ENCODE data around the gene ANKRD52.

Gene ANKRD52

DNA sequence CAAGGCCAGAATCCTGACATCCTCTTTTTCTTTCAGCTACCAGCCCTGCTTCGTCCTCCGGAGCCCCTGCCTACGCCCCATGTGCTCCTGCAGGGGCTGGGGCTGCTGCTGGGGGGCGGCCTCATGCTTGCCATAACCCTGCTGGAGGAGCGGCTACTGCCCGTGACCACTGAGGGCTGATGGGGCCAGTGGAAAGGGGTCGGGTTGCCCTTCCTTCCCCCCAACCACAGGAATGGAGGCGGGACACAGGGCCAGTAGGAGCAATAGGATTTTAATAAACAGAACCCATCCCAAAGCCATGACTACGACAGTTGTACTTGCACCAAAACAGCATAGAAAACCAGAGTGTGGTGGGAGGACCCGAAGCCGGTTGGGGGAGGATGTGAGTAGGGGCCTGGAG, 20.6 kb downstream of the ANKRD52 start:
- no peak for DNase-seq

DNA sequence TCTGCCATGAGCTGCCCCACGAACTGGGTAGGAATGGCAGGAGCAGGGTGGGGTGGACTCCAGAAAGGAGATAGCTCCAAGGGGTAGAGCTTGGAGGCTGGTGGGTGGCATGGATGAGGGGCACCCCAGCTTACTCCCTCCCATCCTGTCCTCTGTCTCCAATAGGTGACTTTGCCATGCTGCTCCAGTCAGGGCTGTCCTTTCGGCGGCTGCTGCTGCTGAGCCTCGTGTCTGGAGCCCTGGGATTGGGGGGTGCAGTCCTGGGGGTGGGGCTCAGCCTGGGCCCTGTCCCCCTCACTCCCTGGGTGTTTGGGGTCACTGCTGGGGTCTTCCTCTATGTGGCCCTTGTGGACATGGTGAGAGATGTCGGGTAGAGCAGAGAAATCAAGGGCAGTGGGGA, 21.2 kb downstream of the ANKRD52 start:
- DNase-seq = no peak

DNA sequence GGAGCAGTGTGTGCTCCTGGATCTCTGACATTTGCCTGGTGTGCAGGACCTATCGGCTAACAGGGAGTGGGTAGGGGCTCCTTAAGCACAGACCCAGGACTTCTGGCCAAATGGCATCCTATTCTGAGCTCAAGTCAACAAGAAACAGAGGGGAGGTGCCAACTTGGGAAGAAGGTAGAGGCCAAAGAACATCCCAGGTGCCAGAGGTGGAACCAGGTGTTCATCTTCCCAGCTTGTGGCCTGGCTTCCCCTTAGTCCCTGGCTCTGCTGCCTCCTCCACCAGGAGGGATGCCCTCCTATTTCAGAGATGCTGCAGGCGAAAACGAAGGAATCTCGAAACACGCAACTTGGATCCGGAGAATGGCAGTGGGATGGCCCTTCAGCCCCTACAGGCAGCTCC, 22.1 kb downstream of the ANKRD52 start:
- no peak for DNase-seq

DNA sequence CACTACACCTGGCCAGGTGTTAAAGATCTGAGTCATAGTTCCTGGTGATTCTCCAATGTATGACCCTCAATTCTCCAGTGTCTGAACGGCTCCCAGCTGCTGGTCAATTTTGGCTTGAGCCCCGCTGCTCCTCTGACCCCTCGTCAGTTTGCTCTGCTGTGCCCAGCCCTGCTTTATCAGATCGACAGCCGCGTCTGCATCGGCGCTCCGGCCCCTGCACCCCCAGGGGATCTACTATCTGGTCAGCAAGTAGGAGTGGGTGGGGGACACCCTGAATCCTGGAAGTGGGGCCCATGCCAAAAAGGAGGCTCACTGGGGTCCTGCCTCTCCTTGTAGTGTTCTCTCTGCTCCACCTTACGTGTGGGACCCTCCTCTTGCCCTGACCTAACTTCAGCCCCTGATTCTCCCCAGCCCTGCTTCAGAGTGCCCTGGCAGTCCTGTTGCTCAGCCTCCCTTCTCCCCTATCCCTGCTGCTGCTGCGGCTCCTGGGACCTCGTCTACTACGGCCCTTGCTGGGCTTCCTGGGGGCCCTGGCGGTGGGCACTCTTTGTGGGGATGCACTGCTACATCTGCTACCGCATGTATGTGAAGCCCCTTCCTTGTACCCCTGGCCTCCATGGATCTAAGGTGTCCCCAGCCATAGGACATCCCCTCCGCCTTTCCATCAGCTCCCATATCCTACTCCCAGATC, 23.3 kb downstream of the ANKRD52 start:
- no peak for DNase-seq

DNA sequence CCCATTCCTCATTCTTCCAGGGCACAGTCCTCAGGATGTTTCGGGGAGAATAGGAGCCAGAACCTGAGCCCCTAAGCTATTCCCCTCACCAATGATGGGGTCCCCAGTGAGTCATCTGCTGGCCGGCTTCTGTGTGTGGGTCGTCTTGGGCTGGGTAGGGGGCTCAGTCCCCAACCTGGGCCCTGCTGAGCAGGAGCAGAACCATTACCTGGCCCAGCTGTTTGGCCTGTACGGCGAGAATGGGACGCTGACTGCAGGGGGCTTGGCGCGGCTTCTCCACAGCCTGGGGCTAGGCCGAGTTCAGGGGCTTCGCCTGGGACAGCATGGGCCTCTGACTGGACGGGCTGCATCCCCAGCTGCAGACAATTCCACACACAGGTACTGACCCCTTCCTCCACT, 27.0 kb downstream of the ANKRD52 start:
- no peak for DNase-seq

DNA sequence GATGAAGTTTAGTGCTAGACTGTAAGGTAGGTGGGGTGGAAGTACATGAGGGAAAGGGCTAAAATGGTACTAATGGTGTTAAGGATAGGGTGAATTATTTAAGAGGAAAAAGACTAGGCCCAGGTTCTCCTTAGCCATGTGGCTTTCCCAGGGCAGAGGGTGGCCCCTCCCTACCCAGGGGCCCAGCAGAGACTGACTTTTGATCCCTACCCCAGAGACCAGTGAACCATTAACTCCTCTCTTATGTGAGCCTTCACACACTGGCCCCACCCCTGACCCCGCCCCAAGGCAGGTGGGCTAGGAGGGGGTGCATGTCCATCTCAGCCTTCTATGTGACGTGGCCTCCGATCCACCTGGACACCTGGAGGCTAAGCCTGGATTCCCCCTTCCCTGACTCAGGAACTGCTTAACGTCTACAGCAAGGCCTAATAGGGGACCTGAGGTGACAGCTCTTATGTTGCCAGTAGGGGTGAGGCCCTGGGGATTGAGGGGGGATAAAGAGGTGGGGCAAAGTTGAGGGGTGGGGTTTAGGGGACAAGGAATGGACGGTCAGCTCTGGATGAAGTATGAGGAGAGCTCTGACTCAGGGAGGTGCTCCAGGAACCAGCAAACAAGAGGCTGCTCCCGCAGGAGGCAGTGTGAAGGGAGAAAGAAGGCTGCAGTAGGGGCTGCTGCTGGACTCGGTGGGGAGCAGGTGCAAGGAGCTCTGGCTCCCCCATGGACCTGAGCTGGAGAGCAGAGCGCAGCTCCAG, 27.6 kb downstream of the ANKRD52 start:
- no peak for DNase-seq

DNA sequence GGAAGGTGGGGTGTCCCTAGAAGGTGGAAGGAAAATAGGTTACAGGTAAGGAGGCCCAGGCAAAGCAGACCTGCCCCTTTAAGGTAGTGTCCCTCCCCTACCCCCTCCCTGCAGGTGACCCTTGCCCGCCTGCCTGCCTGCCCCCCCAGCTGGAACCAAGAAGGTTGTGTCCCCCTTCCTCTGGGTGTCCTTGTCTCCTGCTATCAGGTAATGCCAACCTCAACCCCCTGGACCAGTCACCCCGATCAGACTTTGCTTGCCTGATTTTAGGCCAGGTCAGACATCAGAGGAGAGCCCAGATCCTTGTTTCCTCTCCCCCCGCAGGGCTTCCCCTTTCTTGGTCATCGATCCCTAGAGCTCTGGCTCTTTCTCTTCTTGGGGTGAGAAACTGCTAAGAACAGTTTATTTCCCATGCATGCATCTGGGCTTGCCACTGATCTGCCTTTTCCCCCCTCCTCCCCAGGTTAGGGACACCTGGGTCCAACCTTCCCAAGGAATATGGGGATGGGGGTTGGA, 28.2 kb downstream of the ANKRD52 start, which contains the start of gene SLC39A5:
SLC39A5 (plus strand) TSS at position 136 of the 516 bp plus-strand sequence. CDS start 1,224 bp downstream, outside the sequence.
- no peak for DNase-seq

DNA sequence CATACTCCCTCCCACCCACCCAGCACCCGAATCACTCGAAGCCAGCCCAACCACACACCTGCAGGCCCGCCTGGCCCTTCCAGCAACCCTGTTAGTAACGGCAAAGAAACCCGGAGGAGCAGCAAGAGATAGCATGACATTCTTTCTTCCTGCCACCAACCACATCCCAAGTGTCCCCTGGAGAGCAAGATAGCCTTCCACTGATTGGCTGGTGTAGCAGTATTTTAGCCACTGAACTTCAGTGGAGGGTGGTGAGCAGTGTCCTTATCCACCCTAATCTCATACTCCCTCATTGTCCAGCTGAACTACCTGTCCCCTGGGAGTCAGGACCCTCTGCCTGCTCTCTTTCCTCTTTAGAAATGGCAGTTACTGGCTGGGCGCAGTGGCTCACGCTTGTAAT, 29.1 kb downstream of the ANKRD52 start:
- DNase-seq = no peak

DNA sequence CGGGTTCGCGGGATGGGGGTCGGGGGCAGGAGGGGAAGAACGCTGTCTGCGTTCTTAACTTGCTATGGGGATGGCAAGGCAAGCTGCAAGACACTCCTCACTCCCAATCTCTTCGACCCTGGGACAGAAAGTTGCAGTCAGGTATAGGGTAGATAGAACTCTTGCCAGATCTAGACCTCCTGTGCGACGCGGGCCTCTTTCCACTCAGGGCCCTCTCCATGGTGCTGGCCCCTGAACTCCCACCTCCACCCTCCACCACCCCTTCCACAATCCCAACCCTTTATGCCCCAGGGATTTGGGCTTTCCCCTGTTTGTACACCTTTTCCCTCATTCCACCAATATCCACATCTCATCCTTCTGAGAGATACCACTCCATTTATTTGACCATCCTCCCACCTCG, 33.2 kb downstream of the ANKRD52 start:
- no peak for DNase-seq

DNA sequence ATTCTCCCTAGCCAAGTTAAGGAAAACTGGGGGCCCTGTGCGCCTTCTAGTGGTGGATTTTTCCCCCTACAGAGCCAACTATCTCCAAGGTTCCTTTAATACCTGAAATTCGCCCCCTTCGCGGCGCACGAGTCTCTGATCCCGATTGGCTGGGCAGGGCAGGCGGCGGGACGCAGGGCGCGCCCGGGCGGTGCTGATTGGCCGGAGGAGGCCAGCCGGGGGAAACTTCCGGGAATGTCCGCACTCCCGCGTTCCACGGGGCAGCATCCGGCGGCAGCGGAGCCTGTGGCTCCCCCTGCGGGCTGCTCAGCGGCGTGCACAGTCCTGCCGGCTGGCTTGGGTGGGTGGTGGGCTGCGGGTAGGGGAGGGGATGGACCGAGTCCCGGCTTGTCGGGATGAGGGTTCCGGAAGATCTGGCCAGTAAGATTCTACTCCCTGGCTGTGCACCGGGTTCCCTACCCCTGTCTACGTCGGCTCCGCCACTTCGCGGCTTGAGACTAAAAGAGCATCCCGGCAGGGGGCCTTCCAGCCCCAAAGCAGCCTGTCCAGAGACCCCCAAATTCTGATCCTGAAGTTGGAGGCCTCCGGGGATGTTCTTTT, 34.0 kb downstream of the ANKRD52 start, which contains the start of gene NABP2:
NABP2 (plus strand) TSS at position 241 of the 600 bp plus-strand sequence. CDS start 515 bp downstream, outside the sequence.
- DNase-seq = peak; percentile 94

DNA sequence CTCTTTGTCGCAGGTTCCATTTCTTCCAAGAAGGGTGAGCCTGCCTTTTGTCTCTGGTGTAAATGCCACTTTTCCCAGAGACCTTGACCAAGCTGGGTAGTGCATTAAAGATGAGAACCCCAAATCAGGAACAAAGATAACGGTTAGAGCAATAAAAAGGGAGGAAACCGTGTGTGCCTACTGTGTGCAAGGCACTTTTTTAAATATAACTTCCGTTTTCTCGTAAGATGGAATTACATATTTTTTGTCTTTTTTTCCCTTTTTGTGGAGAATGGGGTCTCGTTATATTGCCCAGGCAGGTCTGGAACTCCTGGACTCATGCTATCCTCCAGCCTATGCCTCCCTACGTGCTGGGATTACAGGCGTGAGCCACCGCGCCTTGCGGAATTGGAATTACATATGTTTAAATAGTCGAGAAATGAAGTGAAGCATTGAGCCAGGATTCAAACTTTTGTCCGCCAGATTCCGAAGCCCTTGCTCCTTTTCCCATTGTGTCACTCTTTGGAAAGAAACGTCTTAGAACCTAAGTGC, 34.5 kb downstream of the ANKRD52 start:
- DNase-seq = no peak

DNA sequence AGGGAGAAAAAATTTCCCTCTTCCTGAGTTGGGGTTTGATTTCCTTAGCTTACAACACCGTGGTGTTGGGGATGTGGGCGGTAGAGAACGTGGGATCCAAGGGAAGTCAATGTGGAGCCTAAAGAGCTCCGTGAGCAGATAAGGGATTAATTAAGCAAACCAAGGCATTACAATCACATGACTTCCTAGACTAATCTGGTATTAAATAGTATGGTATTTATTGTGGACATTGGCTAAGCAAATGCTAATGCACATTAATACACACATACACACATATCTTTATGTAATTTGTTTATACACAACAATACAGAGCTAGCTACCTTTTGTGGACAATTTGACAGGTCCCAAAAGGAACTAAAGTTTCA, 35.7 kb downstream of the ANKRD52 start:
- DNase-seq = no peak

DNA sequence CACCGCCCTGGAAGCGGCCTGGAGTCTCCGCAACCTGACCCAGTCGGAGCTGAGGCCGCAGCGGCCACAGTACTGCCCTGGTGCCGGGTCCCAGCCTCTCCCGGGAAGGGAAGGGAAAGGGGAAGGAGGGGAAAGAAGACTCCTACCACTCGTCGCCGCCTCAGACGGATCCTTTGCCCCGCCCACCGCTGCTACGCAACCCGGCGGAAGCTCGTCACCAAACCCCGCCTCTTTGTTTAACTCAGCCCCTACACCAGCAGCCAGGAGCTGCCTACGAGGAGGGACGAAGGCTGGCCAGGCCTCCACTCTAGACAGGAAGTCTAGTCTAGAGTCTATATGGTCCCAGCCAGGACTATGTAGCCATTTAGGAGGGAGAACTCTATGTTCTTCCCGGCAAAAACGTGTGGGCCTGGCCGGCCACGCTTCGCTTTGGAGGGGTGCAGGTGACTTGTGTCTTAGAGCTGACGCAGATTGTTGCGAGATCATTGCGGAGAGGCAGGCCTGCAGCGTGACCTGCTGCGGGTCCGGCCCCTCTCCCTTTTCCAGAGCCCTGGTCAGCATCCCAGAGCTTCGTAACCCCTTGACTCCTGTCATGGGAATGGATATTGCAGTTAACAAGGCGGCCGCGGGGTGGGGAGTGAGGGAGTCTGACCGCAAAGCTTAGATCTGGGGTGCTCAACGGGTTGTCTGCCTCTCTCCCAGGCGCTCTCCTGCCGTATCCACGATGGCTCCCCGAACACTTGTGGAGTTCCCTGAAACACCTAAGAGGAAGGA, 36.2 kb downstream of the ANKRD52 start, which contains the start of gene RNF41:
RNF41 (minus strand) TSS at position 166 of the 774 bp plus-strand sequence. CDS start 7,875 bp downstream, outside the sequence.
- peak; percentile 91 for DNase-seq

DNA sequence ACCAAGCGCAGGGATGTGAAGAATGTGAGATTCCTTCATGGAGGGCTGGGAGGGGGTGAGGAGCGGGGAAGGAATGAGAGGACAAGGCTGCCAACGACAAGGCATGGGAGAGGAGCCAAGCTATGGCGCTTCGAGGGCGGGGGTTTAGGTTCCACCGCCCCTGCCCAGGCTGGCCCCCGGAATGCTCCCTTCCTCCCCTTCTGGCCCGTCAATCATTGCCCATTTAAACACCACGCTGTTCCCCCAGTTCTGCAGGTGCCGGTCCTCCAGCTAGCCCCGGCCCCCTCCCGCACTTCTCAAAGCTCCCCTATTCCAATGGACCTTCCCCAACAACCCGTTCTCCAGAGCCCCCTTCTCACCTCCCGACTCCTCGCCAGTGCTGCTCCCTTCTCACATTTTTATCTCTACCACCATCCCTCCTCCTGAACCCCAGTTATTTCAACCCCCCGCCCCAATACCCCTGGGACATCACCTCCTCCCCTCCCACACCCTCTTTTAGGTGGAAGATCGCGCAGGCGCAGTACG, 36.9 kb downstream of the ANKRD52 start:
- no peak for DNase-seq

DNA sequence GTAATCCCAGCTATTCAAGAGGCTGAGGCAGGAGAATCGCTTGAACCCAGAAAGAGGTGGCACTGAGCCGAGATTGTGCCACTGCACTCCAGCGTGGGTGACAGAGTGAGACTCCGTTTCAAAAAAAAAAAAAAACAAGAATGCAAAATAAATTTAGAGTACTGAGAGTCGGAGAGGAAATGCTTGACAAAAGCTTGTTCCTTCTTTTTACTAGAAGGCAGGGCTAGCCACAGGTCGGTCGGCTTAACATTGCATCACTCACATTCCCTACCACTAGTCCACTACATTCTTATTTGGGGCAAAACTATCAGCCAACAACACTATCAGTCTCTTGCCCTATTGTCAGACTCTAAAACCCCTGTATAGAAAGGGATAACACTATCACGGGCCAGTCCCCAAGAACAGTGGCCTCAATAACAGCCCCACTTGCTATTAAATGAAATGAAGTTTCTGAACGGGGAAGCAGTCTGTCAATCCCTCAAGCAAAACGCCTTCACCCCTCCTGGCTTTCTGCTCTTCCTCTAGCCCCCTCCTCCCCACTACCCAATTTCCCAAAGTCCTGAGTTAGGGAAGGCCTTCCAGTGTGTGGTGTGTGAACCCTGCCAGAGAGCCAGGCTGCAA, 37.5 kb downstream of the ANKRD52 start:
- DNase-seq = no peak

DNA sequence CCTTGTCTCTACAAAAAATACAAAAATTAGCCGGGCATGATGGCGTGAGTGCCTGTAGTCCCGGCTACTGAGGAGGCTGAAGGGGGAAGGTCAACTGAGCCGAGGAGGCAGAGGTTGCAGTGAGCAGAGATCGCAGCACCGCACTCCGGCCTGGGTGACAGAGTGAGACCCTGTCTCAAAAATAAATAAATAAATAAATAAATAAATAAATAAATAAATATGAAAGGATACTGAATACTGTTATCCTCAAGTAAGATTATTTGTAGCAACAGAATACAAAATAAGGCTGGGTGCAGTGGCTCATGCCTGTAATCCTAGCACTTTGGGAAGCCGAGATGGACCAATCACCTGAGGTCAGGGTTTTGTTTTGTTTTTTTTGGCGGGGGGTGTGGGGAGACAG, 38.3 kb downstream of the ANKRD52 start:
- no peak for DNase-seq

DNA sequence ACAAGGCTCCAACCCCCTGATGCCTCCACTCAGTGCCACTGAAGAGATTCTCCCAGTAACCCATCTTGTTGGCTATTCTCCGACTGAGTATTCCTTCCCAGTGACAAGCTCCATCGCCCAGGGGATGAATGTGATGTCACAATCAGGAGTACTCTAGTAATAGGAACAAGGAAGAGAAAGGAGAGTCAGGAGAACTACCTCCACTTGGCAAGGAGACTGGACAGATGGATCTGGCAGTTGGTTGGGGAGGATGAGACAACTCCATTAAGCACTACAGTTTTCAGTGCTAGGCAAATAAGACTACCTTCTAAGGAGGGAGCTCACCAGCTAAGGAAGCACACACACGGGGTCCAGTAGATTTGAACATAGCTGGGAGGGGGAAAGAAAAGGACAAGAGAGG, 41.7 kb downstream of the ANKRD52 start:
- DNase-seq = no peak

DNA sequence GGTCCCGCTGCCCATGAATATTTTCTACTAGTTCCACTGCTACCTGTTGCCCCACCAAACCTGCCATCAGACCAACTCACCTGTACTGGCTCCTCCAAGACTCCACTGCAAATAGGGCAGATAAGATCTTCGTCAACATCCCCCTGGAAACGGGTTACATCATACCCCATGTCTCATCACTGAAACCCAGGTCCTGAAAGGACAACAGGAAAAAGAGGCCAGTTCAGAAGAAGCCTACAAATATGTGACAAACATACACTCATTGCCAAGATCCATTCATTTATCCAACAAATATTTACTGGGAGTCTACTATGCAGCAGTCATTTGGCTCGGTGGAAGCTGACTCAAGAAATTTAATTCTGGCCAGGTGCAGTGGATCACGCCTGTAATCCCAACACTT, 44.3 kb downstream of the ANKRD52 start:
- DNase-seq = no peak

DNA sequence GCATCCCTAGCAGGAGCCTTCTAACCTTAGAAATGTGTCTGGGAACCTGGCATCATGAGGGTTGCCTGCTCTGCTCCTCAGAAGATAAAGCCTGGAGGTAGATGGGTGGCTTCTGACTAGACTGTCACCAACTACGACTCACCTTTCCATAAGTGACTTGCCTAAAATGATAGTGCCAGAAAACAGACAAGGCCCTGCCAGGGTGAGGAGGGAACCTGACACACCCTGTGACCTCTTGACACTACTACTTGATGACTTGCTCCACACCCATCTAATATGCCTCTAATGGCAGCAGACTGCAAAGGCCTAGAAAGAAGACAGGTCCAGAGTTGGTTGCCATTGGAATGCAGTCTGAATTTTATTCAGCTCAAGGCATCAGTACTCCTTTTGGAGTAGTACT, 45.8 kb downstream of the ANKRD52 start:
- no peak for DNase-seq

DNA sequence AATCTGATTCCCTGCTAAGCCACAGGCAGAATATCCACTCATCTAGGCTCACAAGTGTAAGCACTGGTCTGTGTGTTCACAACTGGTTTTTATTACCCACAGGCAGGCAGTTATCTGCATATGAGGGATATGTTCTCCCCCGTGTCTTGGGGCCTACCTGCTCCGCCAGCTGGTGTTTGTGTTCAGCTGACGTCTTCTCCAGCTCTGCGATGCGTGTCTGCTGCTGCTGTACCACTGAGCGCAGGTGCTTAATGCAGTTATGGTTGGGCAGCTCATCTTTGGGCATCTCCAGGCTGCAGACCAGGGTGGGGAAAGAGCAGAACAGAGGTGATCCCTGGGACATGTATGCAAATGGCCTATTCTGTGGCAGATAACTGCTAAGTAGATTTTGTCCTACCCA, 50.2 kb downstream of the ANKRD52 start:
- DNase-seq = no peak

DNA sequence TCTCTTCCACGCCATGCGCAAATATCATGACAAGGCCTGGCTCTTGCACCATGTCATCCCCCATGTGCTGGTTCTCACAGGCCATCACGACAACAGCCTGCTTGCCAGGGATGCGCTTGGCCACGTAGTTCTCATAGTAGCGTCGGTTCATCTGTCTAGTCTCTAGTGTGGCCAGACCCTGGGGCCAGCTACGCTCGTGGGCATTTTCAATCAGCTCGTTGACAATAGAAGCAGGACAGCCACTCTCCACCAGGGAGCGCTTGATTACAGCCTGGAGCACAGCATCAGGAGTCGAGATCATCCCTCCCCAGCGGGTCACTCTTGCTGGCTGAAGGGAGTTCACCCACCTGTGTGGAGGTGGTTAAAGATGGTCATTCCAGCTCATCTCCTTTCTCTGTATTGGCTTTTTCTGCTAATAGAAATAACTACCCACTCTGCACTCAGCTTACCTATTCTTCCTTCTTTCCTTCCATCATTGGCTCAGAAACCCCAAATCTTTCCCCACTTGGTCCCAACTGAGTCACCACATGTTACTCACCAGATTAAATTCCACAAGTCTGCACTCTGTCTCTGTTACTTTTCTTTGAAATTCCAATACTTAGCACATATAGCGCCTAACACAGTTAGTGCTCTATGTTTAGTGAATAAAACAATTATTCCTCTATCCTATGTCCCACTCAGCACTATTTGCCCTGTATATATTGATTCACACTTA, 51.6 kb downstream of the ANKRD52 start:
- DNase-seq = peak; percentile 29

Data from activated gamma-delta T cell treated with Interleukin-2 at 50 U/mL for 16 hours (primary cell).